Measurements from ENCODE around the gene GTPBP2. TPM values are rescaled to one million over a fixed set of nuclear protein-coding genes. Genes with fewer than 3 reads are reported as not detected.

GTPBP2 gene
- total and polyA plus RNA-seq, 2 of the 8 experiments (the other 6 are each of a cell fraction or from before 2014, with no cell fraction given) = 58.3 to 86.1 TPM

- no peak overlapping the region for H3K4ac ChIP-seq (replicated peaks; ENCODE audit: insufficient read length, low read depth, low read length)
- H3K79me2 ChIP-seq (ENCODE audit: control insufficient read depth in 1 of 2, insufficient read depth in 2 of 2, low read length in 2 of 2) = no peaks in the 10 kb centered on the region
- H4K91ac ChIP-seq (replicated peaks; ENCODE audit: insufficient read length, low read length) = no peak overlapping the region
- H4K5ac ChIP-seq (ENCODE audit: insufficient read length, low read depth, low read length) = no peak overlapping the region
- peaks cover 0 to 4% of the 10 kb centered on the region in 2 experiments for H4K20me1 ChIP-seq (replicated peaks in 1 of 2; ENCODE audit: control insufficient read depth in 1 of 2, insufficient read depth in 2 of 2, low read length in 2 of 2)
- no peaks in the 10 kb centered on the region for H3K9me3 ChIP-seq (ENCODE audit: insufficient read depth in 2 of 2, low read depth in 1 of 2, low read length in 1 of 2)
- H2AK5ac ChIP-seq (ENCODE audit: low read depth, low read length) = no peak overlapping the region
- no peak overlapping the region for H2BK5ac ChIP-seq (ENCODE audit: low read depth, low read length)
- no peak overlapping the region for H2AFZ ChIP-seq (ENCODE audit: low read length)
- H4K8ac ChIP-seq (ENCODE audit: extremely low read depth, insufficient read depth, low read length) = no peak overlapping the region
- H3K14ac ChIP-seq (ENCODE audit: insufficient read length) = no peak overlapping the region
- no peak overlapping the region for H2BK120ac ChIP-seq (replicated peaks; ENCODE audit: low read depth, low read length)
- no peaks in the 10 kb centered on the region for H3K27me3 ChIP-seq (replicated peaks in 1 of 4; ENCODE audit: control insufficient read depth in 3 of 4, extremely low read depth in 1 of 4, insufficient read depth in 3 of 4, low read length in 3 of 4)
- ChIA-PET CTCF (ENCODE audit: partially characterized antibody) (interaction anchor here (0.9 to 12.6 kb wide), 11 partner anchors 13 to 407 kb away, joined by 3 to 146 read pairs (median 5); partner anchors contain the start of gene VEGFA), POLR2A (ENCODE audit: partially characterized antibody) (interaction anchor here (1.0 to 10.0 kb wide), 6 partner anchors 8 to 101 kb away, joined by 3 to 85 read pairs (median 5); partner anchors contain the start of genes GTPBP2 and MRPS18A)
- H3K4me3 ChIP-seq (ENCODE audit: extremely low read depth in 1 of 4, insufficient read depth in 2 of 4, low read depth in 3 of 4, low read length in 4 of 4) = no peak overlapping the region
- TF ChIP-seq SUZ12 (IDR thresholded peaks at IDR 0.05; ENCODE audit: low read length) (no peak), TBP (IDR thresholded peaks at IDR 0.05; ENCODE audit: low read depth, low read length) (no peak), BACH1 (IDR thresholded peaks at IDR 0.05; ENCODE audit: low read length) (no peak), SP4 (IDR thresholded peaks at IDR 0.05; ENCODE audit: low read length) (no peak), TAF1 (IDR thresholded peaks at IDR 0.05; ENCODE audit: low read depth, low read length) (no peak)
- no peak overlapping the region for H3K56ac ChIP-seq (replicated peaks; ENCODE audit: insufficient read length, low read depth, low read length)
- no peak overlapping the region for H3K27ac ChIP-seq (ENCODE audit: low read depth, low read length)
- no peak for FAIRE-seq
- no peak overlapping the region for H3K4me2 ChIP-seq (ENCODE audit: insufficient read depth in 1 of 2, low read depth in 2 of 2, low read length in 2 of 2)
- H2BK20ac ChIP-seq (ENCODE audit: low read length) = no peak overlapping the region
- no peak for DNase-seq (ENCODE audit: low read depth in 1 of 2, low spot score in 2 of 2)
- H3K79me1 ChIP-seq (ENCODE audit: low read depth, low read length) = no peaks in the 10 kb centered on the region
- H3K36me3 ChIP-seq (ENCODE audit: control insufficient read depth in 2 of 4, insufficient read depth in 4 of 4, low read length in 3 of 4) = peaks cover 25 to 51% (median 29%) of the 10 kb centered on the region in 4 experiments; a peak in 7 of 8 replicates
- H2BK12ac ChIP-seq (ENCODE audit: low read depth, low read length) = no peak overlapping the region
- H2BK15ac ChIP-seq (ENCODE audit: low read length) = no peak overlapping the region
- H3K18ac ChIP-seq (ENCODE audit: extremely low read depth, low read length) = no peak overlapping the region
- 96% methylated on average over 16 of the region's 16 CpGs; no CpG with 5 or more reads in 1 of the 2 experiments for WGBS, 2 experiments (ENCODE audit: extremely low coverage in 1 of 2, insufficient coverage in 1 of 2, insufficient read length in 1 of 2, insufficient replicate concordance in 2 of 2, low coverage in 1 of 2, low lambda C conversion rate in 2 of 2, missing lambda C conversion rate in 1 of 2)
- H3K23me2 ChIP-seq (ENCODE audit: low read depth, low read length) = peaks cover 3% of the 10 kb centered on the region; the same call in 1 of the 2 replicates
- no peak overlapping the region for H3K9ac ChIP-seq (replicated peaks in 1 of 4; ENCODE audit: extremely low read depth in 1 of 4, low read depth in 3 of 4, low read length in 3 of 4)
- no peak overlapping the region for H3K23ac ChIP-seq (ENCODE audit: insufficient read length)
- peaks cover 5 to 25% (median 22%) of the 10 kb centered on the region in 4 experiments for H3K4me1 ChIP-seq (replicated peaks in 1 of 4; ENCODE audit: control insufficient read depth in 3 of 4, insufficient read depth in 4 of 4, low read length in 3 of 4)
Observed at GRCh38 chr6:43671801-43672690, 43.0 kb upstream of the GTPBP2 start.
